DOHH2 (cell line): ENCODE data around the gene SPHKAP.

Experiments
- H3F3A ChIP-seq: fragments of 200-600 bp; sonication (generic), shearing (Covaris generic); 2 replicates; pipeline ENCODE4 v1.6.0; 2016; ENCODE audit warnings: antibody characterized with exemption, mild to moderate bottlenecking; ENCODE audit not compliant: control insufficient read depth, insufficient read depth
- H3K27ac ChIP-seq: fragments of 200-600 bp; sonication (generic); 2 replicates; pipeline ENCODE4 v1.5.1; 2014; ENCODE audit warnings: low read depth, mild to moderate bottlenecking, low read length, moderate library complexity
- H3K27me3 ChIP-seq: fragments of 200-600 bp; sonication (generic); 2 replicates; pipeline ENCODE4 v1.6.1; 2014; ENCODE audit warnings: mild to moderate bottlenecking, low read length, mixed read lengths; ENCODE audit not compliant: control insufficient read depth
- H3K36me3 ChIP-seq: fragments of 200-600 bp; sonication (generic); 2 replicates; pipeline ENCODE4 v1.6.1; 2014; ENCODE audit warnings: mild to moderate bottlenecking, low read length, moderate library complexity, mixed read lengths; ENCODE audit not compliant: control insufficient read depth
- H3K4me1 ChIP-seq: fragments of 200-600 bp; sonication (generic); 2 replicates; pipeline ENCODE4 v1.6.1; 2014; ENCODE audit warnings: mild to moderate bottlenecking, low read length, mixed read lengths; ENCODE audit not compliant: control insufficient read depth
- H3K4me2 ChIP-seq: fragments of 200-600 bp; sonication (generic); 2 replicates; pipeline ENCODE4 v1.6.0; 2014; ENCODE audit warnings: mild to moderate bottlenecking, low read length, moderate library complexity
- H3K4me3 ChIP-seq: fragments of 200-600 bp; sonication (generic); 2 replicates; pipeline ENCODE4 v1.5.1; 2014; ENCODE audit warnings: mild to moderate bottlenecking, low read length, mixed read lengths
- H3K79me2 ChIP-seq: fragments of 200-600 bp; sonication (generic); 2 replicates; pipeline ENCODE4 v1.6.1; 2014; ENCODE audit warnings: mild to moderate bottlenecking, low read length, mixed read lengths; ENCODE audit not compliant: control insufficient read depth
- H3K9me2 ChIP-seq: fragments of 200-600 bp; sonication (generic); replicated peaks from 2 replicates; pipeline ENCODE4 v1.6.1; 2014; ENCODE audit warnings: mild to moderate bottlenecking, low read length, mixed read lengths; ENCODE audit not compliant: control insufficient read depth
- H3K9me3 ChIP-seq: fragments of 200-600 bp; sonication (generic); 2 replicates; pipeline ENCODE4 v1.6.1; 2014; ENCODE audit warnings: antibody characterized with exemption, low read length, mixed read lengths; ENCODE audit not compliant: control insufficient read depth, insufficient read depth
- H4K20me1 ChIP-seq: fragments of 200-600 bp; sonication (generic); 2 replicates; pipeline ENCODE4 v1.6.0; 2014; ENCODE audit warnings: low read depth, mild to moderate bottlenecking, antibody characterized with exemption, low read length, moderate library complexity; ENCODE audit not compliant: control insufficient read depth, insufficient read depth
- CTCF ChIP-seq: fragments of 200-600 bp; sonication (generic); IDR thresholded peaks from one replicate; pipeline ENCODE4 v1.5.1; 2014; ENCODE audit warnings: antibody characterized with exemption, mild to moderate bottlenecking, low read depth, low read length; ENCODE audit not compliant: poor library complexity, severe bottlenecking
- EZH2phosphoT487 ChIP-seq: fragments of 200-600 bp; sonication (generic); IDR thresholded peaks from 2 replicates; pipeline ENCODE4 v1.6.1; 2017; ENCODE audit warnings: borderline replicate concordance, mild to moderate bottlenecking, antibody characterized with exemption, low read length, moderate library complexity, mixed read lengths

The SPHKAP gene

DNA sequence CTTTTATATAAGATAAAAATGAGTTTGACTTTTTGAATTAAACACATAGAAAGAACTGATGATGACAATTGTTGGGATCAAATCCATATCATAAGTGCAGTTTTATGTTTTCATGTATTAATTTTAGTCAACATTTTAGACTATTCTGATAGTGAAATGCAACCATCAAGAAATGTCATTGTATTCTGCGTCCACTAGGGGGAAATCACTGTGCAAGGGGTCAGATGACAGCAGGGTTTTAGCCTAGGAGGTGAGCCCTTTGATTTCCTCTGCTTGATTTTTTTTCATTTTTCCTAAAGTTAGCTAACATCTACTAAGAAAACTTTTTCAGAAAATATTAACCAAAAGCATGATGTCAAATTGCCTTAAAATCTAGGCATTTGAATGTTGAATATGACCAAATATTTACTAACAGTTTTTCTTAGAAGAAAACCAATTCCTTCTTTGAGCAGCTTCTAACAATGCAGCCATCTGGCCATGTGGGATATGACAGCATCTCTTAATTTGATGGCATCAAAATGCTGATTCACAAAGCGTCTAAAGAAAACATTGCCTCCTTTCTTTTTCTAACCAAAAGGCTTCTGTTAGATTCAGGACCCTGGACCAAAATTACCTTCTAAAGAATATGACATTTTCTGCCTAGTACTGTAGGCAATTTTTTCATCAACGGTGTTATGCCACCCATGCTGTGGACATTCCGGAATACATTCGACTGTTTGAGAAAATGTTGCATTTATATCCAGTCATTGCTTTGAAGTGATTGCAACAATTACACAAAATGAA lies 141.5 kb downstream of the SPHKAP start:
- no peaks in the 10 kb centered on the region for H3K4me1 ChIP-seq
- H3K27ac ChIP-seq = no peak overlapping the region
- H3K79me2 ChIP-seq = no peaks in the 10 kb centered on the region
- H3K4me3 ChIP-seq = no peak overlapping the region
- no peaks in the 10 kb centered on the region for H3K36me3 ChIP-seq
- H3F3A ChIP-seq = no peaks in the 10 kb centered on the region
- no peak overlapping the region for H3K4me2 ChIP-seq
- H3K9me3 ChIP-seq = no peaks in the 10 kb centered on the region
- TF ChIP-seq CTCF (peak; percentile 64), EZH2phosphoT487 (no peak)
- no peaks in the 10 kb centered on the region for H3K9me2 ChIP-seq
- no peaks in the 10 kb centered on the region for H3K27me3 ChIP-seq
- no peaks in the 10 kb centered on the region for H4K20me1 ChIP-seq

DNA sequence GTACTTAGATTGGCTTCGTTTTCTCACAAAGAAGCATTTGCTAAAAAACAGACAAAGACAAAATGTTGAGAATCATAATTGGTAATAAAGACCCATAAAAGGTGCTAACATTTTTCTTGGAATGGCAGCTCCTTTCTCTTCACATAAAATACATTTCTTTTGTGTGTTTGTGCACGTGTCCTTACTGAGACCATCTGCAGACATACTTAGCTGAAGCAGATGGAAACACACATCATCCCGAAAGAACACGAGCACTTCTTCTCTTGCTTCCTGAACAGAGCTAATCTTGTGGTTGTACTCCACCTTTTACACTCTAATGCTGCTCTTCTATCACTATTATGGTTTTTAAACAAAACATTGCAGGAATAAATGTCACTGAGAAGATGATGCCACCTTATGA lies 142.5 kb downstream of the SPHKAP start:
- Histone ChIP-seq H3K4me2 (no peak overlapping the region), H3K27ac (no peak overlapping the region), H3K4me1 (no peaks in the 10 kb centered on the region), H3K79me2 (no peaks in the 10 kb centered on the region), H3F3A (no peaks in the 10 kb centered on the region), H4K20me1 (no peaks in the 10 kb centered on the region), H3K4me3 (no peak overlapping the region), H3K27me3 (no peaks in the 10 kb centered on the region), H3K36me3 (no peaks in the 10 kb centered on the region), H3K9me3 (no peaks in the 10 kb centered on the region), H3K9me2 (no peaks in the 10 kb centered on the region)
- TF ChIP-seq EZH2phosphoT487 (no peak), CTCF (no peak)

DNA sequence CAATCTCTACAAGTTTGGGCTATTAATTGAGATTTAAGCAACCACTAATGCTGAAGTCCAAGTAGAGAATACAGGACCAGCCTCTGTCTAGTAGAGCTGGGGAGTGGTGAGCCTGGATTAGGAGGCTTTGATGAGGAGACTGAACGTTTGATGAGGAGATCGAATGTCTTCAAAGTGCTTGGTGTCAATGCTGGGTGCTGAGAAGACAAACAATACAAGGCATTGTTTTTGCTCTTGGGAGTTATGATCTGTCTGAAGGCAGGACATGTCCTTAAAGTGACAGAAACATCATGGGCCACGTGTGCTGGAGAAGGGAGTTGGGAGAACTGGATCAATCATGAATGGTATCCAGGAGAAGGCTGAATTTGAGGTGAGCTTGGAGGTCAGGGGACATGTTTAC lies 143.6 kb downstream of the SPHKAP start:
- Histone ChIP-seq H3K9me3 (no peaks in the 10 kb centered on the region), H3K4me1 (no peaks in the 10 kb centered on the region), H3K9me2 (no peaks in the 10 kb centered on the region), H3K27ac (no peak overlapping the region), H3K4me3 (no peak overlapping the region), H3K36me3 (no peaks in the 10 kb centered on the region), H4K20me1 (no peaks in the 10 kb centered on the region), H3K4me2 (no peak overlapping the region), H3K79me2 (no peaks in the 10 kb centered on the region), H3K27me3 (no peaks in the 10 kb centered on the region), H3F3A (no peaks in the 10 kb centered on the region)
- TF ChIP-seq CTCF = no peak
- TF ChIP-seq EZH2phosphoT487 = no peak
